GM19351 (cell line): Measurements from ENCODE around the gene STOML3.

Experiments
- ATAC-seq: cut with Tn5 transposase; IDR thresholded peaks from one replicate; pipeline ENCODE4 v1.9.1; 2021; ENCODE audit warnings: mild to moderate bottlenecking, moderate library complexity; ENCODE audit not compliant: unreplicated experiment

Gene STOML3

GRCh38 chr13:38993381-38993780, 2.8 kb upstream of the STOML3 start:
- no peak for ATAC-seq

- no peak for ATAC-seq
Observed at GRCh38 chr13:38981096-38981495, 9.5 kb downstream of the STOML3 start.

GRCh38 chr13:38980750-38981078, 9.9 kb downstream of the STOML3 start:
- no peak for ATAC-seq

- no peak for ATAC-seq
Observed at GRCh38 chr13:38979891-38980749, 10.5 kb downstream of the STOML3 start.

GRCh38 chr13:38970380-38971051, 20.1 kb downstream of the STOML3 start:
- no peak for ATAC-seq

- ATAC-seq: no peak
Observed at GRCh38 chr13:38969187-38969586, 21.4 kb downstream of the STOML3 start.

GRCh38 chr13:38967446-38967845, 23.2 kb downstream of the STOML3 start:
- no peak for ATAC-seq

- no peak for ATAC-seq
Observed at GRCh38 chr13:38965281-38965680, 25.4 kb downstream of the STOML3 start.

- ATAC-seq: no peak
Observed at GRCh38 chr13:38960175-38960574, 30.5 kb downstream of the STOML3 start.

- ATAC-seq: no peak
Observed at GRCh38 chr13:38957794-38958592, 32.6 kb downstream of the STOML3 start.

GRCh38 chr13:38954844-38955243, 35.8 kb downstream of the STOML3 start:
- no peak for ATAC-seq

- no peak for ATAC-seq
Observed at GRCh38 chr13:38954291-38954690, 36.3 kb downstream of the STOML3 start.

GRCh38 chr13:38952827-38953226, 37.8 kb downstream of the STOML3 start:
- no peak for ATAC-seq

GRCh38 chr13:38951525-38952313, 38.9 kb downstream of the STOML3 start:
- ATAC-seq: no peak

- no peak for ATAC-seq
Observed at GRCh38 chr13:38950987-38951386, 39.6 kb downstream of the STOML3 start.

GRCh38 chr13:38947054-38947453, 43.6 kb downstream of the STOML3 start:
- no peak for ATAC-seq

- ATAC-seq: no peak
Observed at GRCh38 chr13:38944219-38944618, 46.4 kb downstream of the STOML3 start.

GRCh38 chr13:38943231-38943630, 47.4 kb downstream of the STOML3 start:
- ATAC-seq: no peak

- no peak for ATAC-seq
Observed at GRCh38 chr13:38941353-38941945, 49.2 kb downstream of the STOML3 start.

- ATAC-seq: no peak
Observed at GRCh38 chr13:38933786-38934185, 56.8 kb downstream of the STOML3 start.
